Upper lobe of left lung (tissue), 6 donors: ENCODE data around the gene SIK3. TPM values are rescaled to one million over a fixed set of nuclear protein-coding genes. Genes with fewer than 3 reads are reported as not detected.
"Not testable (repeated sequence)": the region's sequence is repeated elsewhere in the genome, so short reads cannot be mapped to it uniquely, and the experiment has no call there.

ENCODE experiments used
- ATAC-seq, 2 donors: fragments of 200-7000 bp; cut with Tn5 transposase; one replicate each; pipeline ENCODE4 v1.9.1; 2022; ENCODE audit warnings: mild to moderate bottlenecking in 2 of 2, moderate library complexity in 2 of 2; ENCODE audit not compliant: low FRiP score in 2 of 2
- DNase-seq, 2 donors: peaks; one replicate each; pipeline ENCODE4 v3.0.0-alpha.2; 2019 to 2020
- H3K27ac ChIP-seq, 4 donors: fragments of 200-600 bp; sonication (generic); one replicate each; pipeline ENCODE4 v1.5.1; 2016 to 2019
- H3K27me3 ChIP-seq, 4 donors: fragments of 200-600 bp; sonication (generic); one replicate each; pipeline ENCODE4 v1.5.1; 2017 to 2019
- H3K36me3 ChIP-seq, 4 donors: fragments of 200-600 bp; sonication (generic); one replicate each; pipeline ENCODE4 v1.5.1; 2016 to 2019
- H3K4me1 ChIP-seq, 4 donors: fragments of 200-600 bp; sonication (generic); one replicate each; pipeline ENCODE4 v1.5.1; 2018 to 2019
- H3K4me3 ChIP-seq, 4 donors: fragments of 200-600 bp; sonication (generic); one replicate each; pipeline ENCODE4 v1.5.1; 2017 to 2019; ENCODE audit warnings: mild to moderate bottlenecking in 2 of 4, moderate library complexity in 1 of 4
- H3K9me3 ChIP-seq, 4 donors: fragments of 200-600 bp; sonication (generic); one replicate each; pipeline ENCODE4 v1.5.1; 2018 to 2019
- CTCF ChIP-seq, 6 experiments: fragments of 450-650 bp in 4 of 6; fragments of 200-600 bp in 2 of 6; sonication (generic) in 2 of 6; IDR thresholded peaks; one replicate each; pipeline ENCODE4 v1.5.1; 2016 to 2019; ENCODE audit warnings: antibody characterized with exemption in 6 of 6
- EP300 ChIP-seq, 4 donors: sonication (generic); formaldehyde crosslinking; IDR thresholded peaks; one replicate each; pipeline ENCODE4 v1.5.1; 2017; ENCODE audit warnings: antibody characterized with exemption in 4 of 4, control low read depth in 2 of 4
- POLR2A ChIP-seq, 4 donors: fragments of 450-650 bp; IDR thresholded peaks; one replicate each; pipeline ENCODE4 v1.5.1; 2016 to 2017; ENCODE audit warnings: antibody characterized with exemption in 4 of 4, mild to moderate bottlenecking in 2 of 4
- POLR2AphosphoS5 ChIP-seq, 2 donors: sonication (generic); formaldehyde crosslinking; IDR thresholded peaks; one replicate each; pipeline ENCODE4 v1.5.1; 2017; ENCODE audit warnings: antibody characterized with exemption in 2 of 2
- WGBS, 2 donors: methylation state at CpG; one replicate each; pipeline ENCODE4 v1.1.5; 2017 to 2018; 5-methylcytosine and 5-hydroxymethylcytosine counted together
- total RNA-seq, 6 donors: library from RNA; depleted of rRNA in 4 of 6; stranded (reverse); fragments of >200 nt in 4 of 6; gene quantifications; one replicate each; pipeline versions ENCODE4 v1.1.0 to v1.2.1, GENCODE V29; 2016 to 2021
- donor health status: DM: no; HTN: no; CAD: no; lungs with moderate emphysema.
- donor health status: DM: no; HTN: yes; CAD: no; lungs with severe emphysema.

The SIK3 gene
- total RNA-seq, 6 donors from 2014 or later = 26.9 to 115 (median 43.7) TPM

GRCh38 chr11:116838321-116839084 lies 259.7 kb downstream of the SIK3 start:
- H3K27ac ChIP-seq = no peak overlapping the region
- TF ChIP-seq EP300 (IDR thresholded peaks at IDR 0.05) = no peak
- ATAC-seq (no peak), DNase-seq (no peak)
- no peaks in the 10 kb centered on the region for H3K27me3 ChIP-seq
- H3K9me3 ChIP-seq = no peaks in the 10 kb centered on the region
- WGBS, 2 donors = 92 to 96% methylated on average over 5 to 6 of the region's 6 CpGs
- peaks cover 26 to 40% (median 30%) of the 10 kb centered on the region in 4 donors for H3K4me1 ChIP-seq
- H3K36me3 ChIP-seq = peaks cover 0 to 7% (median 2%) of the 10 kb centered on the region in 4 donors
- no peak overlapping the region for H3K4me3 ChIP-seq

- H3K9me3 ChIP-seq = no peaks in the 10 kb centered on the region
- peaks cover 26 to 36% (median 31%) of the 10 kb centered on the region in 4 donors for H3K4me1 ChIP-seq
- peak within 1 kb of the TSS in 3 of 4 donors; percentile 87 to 94 (median 91) for H3K27ac ChIP-seq
- WGBS, 2 donors = 77 to 78% methylated on average over 10 to 19 of the region's 19 CpGs
- peak within 1 kb of the TSS in 2 of 4 donors; percentile 41 to 46 for H3K4me3 ChIP-seq
- H3K27me3 ChIP-seq = no peaks in the 10 kb centered on the region
- ATAC-seq (no peak), DNase-seq (no peak)
- TF ChIP-seq EP300 (IDR thresholded peaks at IDR 0.05) = no peak
- TF ChIP-seq POLR2AphosphoS5 (IDR thresholded peaks at IDR 0.05) = no peak
- no peaks in the 10 kb centered on the region for H3K36me3 ChIP-seq
These were observed 260.8 kb downstream of the SIK3 start, which contains the start of gene APOA1 for GRCh38 chr11:116837231-116838091. APOA1 (minus strand) TSS chr11:116837622; CDS start chr11:116837387, 235 bp downstream.

- WGBS, 2 donors = 77 to 94% methylated on average over 7 of the region's 7 CpGs
- Histone ChIP-seq H3K9me3 (no peaks in the 10 kb centered on the region), H3K4me1 (peaks cover 26 to 41% (median 32%) of the 10 kb centered on the region in 4 donors), H3K27ac (peak overlapping the region in 3 of 4 donors; percentile 87 to 94 (median 91)), H3K27me3 (no peaks in the 10 kb centered on the region), H3K4me3 (peak overlapping the region in 2 of 4 donors; percentile 41 to 46), H3K36me3 (no peaks in the 10 kb centered on the region)
- DNase-seq (no peak), ATAC-seq (no peak)
- no peak for TF ChIP-seq CTCF (IDR thresholded peaks at IDR 0.05)
- no peak for TF ChIP-seq POLR2A (IDR thresholded peaks at IDR 0.05)
- no peak for TF ChIP-seq POLR2AphosphoS5 (IDR thresholded peaks at IDR 0.05)
- no peak for TF ChIP-seq EP300 (IDR thresholded peaks at IDR 0.05)
These were observed 261.6 kb downstream of the SIK3 start for GRCh38 chr11:116836632-116836991.

GRCh38 chr11:116835791-116836631 lies 262.2 kb downstream of the SIK3 start:
- TF ChIP-seq POLR2AphosphoS5 (IDR thresholded peaks at IDR 0.05) (peak in 1 of 2 donors; percentile 24), POLR2A (IDR thresholded peaks at IDR 0.05) (peak in 2 of 4 donors; percentile 12 to 27), EP300 (IDR thresholded peaks at IDR 0.05) (peak in 1 of 4 donors; percentile 25), CTCF (IDR thresholded peaks at IDR 0.05) (peak; percentile 49 to 88 (median 70))
- peak overlapping the region; percentile 82 to 94 (median 89) for H3K27ac ChIP-seq
- 13 to 29% methylated on average over 16 to 46 of the region's 57 CpGs for WGBS, 2 donors
- H3K4me1 ChIP-seq = peaks cover 26 to 41% (median 32%) of the 10 kb centered on the region in 4 donors
- H3K36me3 ChIP-seq = no peaks in the 10 kb centered on the region
- H3K4me3 ChIP-seq = peak overlapping the region; percentile 5 to 46 (median 39)
- no peaks in the 10 kb centered on the region for H3K27me3 ChIP-seq
- H3K9me3 ChIP-seq = no peaks in the 10 kb centered on the region
- DNase-seq (peak; percentile 89 to 97), ATAC-seq (peak; percentile 86 to 89)

- no peak for TF ChIP-seq POLR2A (IDR thresholded peaks at IDR 0.05)
- TF ChIP-seq POLR2AphosphoS5 (IDR thresholded peaks at IDR 0.05) = no peak
- TF ChIP-seq CTCF (IDR thresholded peaks at IDR 0.05) = no peak
- no peak for TF ChIP-seq EP300 (IDR thresholded peaks at IDR 0.05)
- H3K9me3 ChIP-seq = no peaks in the 10 kb centered on the region
- H3K36me3 ChIP-seq = no peaks in the 10 kb centered on the region
- 29 to 44% methylated on average over 11 to 27 of the region's 28 CpGs for WGBS, 2 donors
- peaks cover 26 to 41% (median 32%) of the 10 kb centered on the region in 4 donors for H3K4me1 ChIP-seq
- DNase-seq (peak in 1 of 2 donors; percentile 86), ATAC-seq (peak; percentile 49 to 69)
- H3K27me3 ChIP-seq = no peaks in the 10 kb centered on the region
- H3K27ac ChIP-seq = peak overlapping the region; percentile 82 to 94 (median 89)
- peak overlapping the region in 3 of 4 donors; percentile 37 to 46 (median 41) for H3K4me3 ChIP-seq
These were observed 263.0 kb downstream of the SIK3 start for GRCh38 chr11:116835042-116835772.

- not testable (repeated sequence) for ATAC-seq, H3K27me3 ChIP-seq, H3K9me3 ChIP-seq, H3K36me3 ChIP-seq, H3K4me3 ChIP-seq, DNase-seq
- WGBS, 2 donors = 74 to 82% methylated on average over 12 to 13 of the region's 13 CpGs
- Histone ChIP-seq H3K27ac (peak overlapping the region; percentile 82 to 94 (median 89)), H3K4me1 (peaks cover 26 to 41% (median 33%) of the 10 kb centered on the region in 4 donors)
These were observed 263.6 kb downstream of the SIK3 start for GRCh38 chr11:116834535-116835041.
